Kidney capillary endothelial cell (primary cell): Measurements from ENCODE around the gene TNNC1.

Source experiments
- DNase-seq: peaks from one replicate; pipeline ENCODE4 v3.0.0-alpha.2; 2018; ENCODE audit warnings: low spot score

The TNNC1 gene

DNA sequence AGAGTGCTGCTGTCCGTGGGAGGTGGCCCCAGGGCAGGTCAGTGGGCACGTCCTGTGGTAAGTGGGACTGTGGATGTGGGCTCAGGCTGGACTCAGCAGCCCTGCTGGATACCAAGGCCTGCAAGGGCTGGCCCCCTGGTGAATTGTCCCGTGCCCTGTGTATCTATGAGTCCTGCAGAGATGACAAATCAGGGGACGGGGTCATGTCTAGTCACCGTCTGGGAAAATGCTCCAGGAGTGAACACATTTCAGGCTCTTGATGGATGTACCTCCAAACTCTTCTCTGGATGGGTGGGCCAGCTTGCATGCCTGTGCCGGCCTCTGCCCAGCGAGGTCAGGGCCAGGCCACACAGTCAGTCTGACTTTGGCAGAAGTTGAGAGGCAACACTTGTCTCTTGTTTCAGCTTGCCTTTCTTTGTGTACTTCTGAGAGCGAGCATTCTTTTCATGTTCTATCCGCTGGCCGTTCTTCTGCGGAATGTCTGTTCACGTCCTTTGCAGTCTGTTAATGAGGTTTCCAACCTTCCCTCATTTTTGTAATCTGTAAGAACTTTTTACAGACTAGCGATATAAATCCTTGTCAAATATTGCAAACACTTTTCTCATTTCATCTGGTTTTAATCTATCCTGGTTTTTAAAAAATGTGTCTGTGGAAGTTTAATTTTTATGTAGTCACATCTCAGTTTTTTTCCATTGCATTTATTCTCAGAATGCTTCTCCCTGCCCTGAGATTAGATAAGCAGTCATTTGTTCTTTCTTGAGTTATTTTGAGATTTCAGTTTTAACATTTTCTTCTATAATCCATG lies 29.9 kb upstream of the TNNC1 start:
- no peak for DNase-seq

GRCh38 chr3:52483081-52483480 lies 29.2 kb upstream of the TNNC1 start:
- no peak for DNase-seq

GRCh38 chr3:52481819-52482521 lies 28.1 kb upstream of the TNNC1 start:
- peak; percentile 49 for DNase-seq

- DNase-seq: no peak
Observed at GRCh38 chr3:52480768-52481715, 27.2 kb upstream of the TNNC1 start.

DNA sequence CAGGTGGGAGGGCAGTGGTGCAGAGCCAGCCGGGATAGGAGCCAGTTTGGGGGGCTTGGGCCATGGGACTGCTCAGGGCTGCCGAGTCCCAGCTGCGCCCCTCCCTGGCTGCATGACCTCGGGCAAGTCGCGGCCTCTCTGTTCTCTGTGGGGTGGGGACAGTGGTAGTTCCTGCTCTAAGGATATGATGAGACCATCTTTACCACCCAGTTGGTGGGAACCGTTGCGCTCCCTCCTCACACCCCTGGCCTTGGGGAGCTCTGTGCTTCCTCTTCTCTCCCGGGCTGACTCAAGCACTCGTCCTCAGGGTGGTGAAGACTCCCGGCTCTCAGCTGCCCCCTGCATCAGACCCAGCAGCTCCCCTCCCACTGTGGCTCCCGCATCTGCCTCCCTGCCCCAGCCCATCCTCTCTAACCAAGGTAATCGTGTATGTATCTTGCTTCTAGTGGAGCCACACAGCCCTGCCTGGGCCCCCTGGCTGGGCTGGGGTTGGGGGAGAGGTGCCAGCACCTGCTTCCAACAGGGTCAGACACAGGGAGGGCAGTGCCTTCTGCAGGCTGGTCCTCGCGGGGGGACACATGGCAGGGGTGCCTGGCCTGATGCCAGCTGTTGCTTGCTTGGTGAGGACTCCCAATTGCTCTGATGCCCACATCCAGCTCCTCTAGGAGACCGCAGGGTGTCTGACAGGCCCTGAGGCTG lies 26.2 kb upstream of the TNNC1 start:
- no peak for DNase-seq

DNA sequence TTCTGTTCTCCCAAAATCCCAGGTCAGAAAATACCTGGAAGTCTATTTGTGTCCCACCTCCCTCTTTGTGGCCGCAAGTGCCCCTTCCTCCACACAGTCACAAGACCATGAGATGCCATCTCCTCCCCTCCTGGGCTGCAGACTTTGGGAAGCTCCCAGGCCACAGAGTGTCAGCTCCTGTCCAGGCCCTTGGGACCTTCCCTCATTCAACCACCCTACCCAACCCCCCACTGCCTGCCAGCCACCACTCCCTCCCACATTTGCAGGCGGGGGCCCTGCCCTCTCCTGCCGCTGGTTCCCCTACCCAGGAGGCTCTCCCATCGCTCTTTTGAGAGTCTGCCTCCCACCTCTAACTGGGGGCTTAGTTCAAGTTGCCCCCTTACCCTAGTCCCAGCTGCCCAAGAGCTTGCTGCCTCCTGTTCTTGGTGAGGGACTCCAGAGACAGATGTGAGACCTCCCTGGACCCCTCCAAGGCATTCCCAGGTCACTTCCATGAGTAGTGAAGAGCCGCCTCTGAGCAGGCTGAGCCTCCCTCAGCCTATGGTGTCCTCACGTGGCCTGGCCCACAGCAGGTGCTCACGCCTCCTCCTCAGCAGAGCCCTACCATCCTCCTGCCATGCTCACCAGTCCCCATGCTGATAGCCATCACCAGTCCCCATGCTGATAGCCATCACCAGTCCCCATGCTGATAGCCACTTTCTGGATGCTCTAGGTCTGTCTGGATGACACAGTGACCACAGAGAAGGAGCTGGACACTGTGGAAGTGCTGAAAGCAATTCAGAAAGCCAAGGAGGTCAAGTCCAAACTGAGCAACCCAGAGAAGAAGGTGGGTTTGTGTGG lies 25.4 kb upstream of the TNNC1 start:
- DNase-seq: no peak

DNA sequence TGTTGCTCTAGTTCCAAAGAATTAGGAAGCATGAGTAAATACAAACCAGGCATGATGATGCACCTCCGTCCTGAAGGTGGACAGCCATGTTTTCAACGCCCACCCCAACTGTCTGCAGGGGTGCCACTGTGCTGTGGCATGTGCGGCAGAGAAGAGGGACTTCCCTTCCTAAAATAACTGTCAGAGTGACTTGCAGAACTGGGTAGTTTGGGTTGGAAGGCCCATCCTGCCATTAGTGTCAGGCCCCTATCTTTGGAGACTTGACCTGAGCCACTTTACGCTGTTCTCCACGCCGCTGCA lies 23.9 kb upstream of the TNNC1 start:
- no peak for DNase-seq

- DNase-seq: no peak
Observed at GRCh38 chr3:52477076-52477795, 23.4 kb upstream of the TNNC1 start.

- no peak for DNase-seq
Observed at GRCh38 chr3:52473026-52473425, 19.2 kb upstream of the TNNC1 start.

DNA sequence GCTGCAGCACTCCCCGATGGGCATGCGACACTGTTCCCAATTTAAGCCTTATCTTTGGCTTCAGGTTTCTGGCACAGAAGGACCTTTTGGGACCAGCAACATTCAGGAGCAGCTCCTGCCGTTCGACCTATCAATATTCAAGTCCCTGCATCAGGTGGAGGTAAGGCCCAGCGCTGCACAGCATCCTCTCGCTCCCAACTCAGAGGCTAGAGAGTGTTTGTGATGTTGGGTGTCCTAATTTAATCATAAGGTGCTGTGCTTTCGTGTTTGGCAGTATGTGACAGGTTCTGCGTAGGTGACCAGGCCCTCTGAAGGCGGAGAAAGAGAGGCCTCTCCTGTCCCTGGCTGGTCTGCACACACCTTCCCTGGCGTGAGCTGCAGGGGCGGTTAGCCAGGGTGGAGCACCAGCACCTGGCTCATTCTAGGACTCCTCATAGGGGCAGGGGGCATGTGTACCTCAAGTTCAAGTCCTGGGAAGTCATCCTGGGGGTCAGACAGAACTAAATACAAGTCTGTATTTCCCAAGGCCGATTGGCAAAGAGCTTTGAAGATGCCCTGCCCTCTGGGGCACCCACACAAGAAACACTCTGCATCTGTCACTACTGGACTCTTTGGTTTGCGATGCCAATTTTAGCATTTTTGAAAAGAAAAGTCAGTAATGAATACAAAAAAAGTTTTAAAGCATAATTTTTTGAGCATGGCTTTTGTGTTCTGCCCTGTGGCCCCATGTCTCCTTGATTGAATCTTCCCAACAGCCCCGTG lies 18.6 kb upstream of the TNNC1 start:
- no peak for DNase-seq

DNA sequence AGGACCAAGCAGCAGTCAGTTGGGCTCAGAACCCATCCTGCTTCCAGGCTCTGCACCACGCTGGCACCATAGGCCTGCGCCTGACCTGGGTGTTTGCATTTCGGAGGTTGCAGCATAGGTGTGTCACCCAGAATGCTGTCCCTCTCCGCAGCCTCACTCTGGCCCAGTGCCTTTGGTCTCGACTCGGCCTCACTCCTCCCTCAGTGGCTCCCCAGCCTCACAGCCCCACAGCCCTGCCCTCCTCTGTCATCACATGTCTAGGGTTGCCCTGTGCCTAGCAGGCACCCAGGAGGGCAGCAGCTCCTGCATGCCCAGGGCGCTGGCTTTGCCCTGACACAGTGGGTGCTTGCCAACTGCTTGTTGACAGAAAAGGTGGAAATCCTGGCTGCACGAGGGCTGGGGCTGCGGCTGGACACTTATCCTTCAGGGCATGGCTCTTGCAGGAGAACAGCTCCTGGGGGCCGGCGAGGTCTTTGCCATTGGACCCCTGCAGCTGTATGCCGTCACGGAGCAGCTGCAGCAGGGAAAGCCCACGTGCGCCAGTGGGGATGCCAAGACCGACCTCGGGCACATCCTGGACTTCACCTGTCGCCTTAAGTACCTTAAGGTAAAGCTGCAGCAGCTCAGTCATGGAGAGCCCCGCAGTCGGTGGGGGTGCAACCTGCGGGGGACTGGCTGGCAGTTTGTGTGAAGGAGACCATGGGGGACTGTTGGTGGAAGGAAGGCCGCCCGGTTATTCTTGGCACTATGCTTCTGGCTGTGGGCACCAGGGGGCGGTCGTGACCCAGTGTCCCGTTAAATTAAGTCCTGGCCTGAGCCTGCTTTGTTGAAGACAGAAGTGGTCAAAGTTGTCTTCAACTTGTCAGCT lies 17.8 kb upstream of the TNNC1 start:
- DNase-seq: peak; percentile 56

DNA sequence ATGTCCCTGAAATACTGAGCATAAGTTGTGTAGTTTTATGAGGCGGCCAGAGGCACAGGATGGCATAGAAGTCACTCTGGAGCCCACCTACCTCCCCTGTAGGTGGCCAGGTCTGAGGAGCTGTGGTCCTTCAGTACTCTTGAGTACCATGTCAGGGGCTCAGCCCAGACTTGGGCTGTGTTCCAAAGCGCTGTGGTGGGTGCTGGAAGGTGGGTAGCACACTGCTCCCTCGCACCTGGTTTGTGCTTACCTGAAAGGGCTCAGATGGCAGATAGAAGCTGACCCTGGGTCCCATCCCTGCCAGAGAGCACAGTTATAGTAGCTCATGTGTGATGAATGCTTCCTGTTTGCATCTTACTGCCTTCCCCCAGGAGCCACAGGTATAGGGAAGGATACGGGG lies 17.1 kb upstream of the TNNC1 start:
- DNase-seq: no peak

DNA sequence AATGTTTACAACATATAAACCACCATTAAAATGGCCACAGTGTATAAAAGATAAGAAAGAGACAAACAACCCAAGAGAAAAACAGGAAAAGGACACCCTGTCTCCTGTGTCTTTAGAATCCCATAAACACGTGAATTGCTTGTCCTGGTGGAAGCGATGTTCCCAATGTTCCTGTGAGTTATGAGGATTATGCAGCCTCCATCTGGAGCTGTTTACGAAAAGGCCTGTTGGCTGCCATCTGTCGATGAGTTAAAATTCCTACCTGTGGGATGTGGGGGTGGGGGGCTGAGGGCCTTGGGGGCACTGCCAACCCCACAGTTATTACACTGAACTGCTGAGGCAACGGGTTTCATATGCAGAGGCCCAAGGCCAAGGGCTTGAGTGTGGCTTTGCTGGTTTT lies 15.2 kb upstream of the TNNC1 start:
- DNase-seq: no peak

GRCh38 chr3:52468336-52468735 lies 14.5 kb upstream of the TNNC1 start:
- no peak for DNase-seq

DNA sequence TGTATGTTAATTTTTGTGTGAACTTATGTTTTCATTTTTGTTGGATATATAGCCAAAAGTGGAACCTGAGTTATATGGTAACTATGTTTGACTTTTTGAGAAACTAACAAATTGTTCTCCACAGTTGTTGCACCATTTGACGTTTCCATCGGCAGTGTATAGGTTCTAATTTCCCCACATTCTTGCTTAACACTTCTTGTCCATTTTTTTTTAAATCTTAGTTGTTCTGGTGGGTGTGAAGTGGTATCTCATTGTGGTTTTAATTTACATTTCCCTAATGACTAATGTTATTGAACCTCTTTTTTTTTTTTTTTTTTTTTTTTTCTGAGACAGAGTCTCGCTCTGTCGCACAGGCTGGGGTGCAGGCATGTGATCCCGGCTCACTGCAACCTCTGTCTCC lies 9.6 kb upstream of the TNNC1 start:
- DNase-seq: no peak

- no peak for DNase-seq
Observed at GRCh38 chr3:52461874-52462273, 8.0 kb upstream of the TNNC1 start.

DNA sequence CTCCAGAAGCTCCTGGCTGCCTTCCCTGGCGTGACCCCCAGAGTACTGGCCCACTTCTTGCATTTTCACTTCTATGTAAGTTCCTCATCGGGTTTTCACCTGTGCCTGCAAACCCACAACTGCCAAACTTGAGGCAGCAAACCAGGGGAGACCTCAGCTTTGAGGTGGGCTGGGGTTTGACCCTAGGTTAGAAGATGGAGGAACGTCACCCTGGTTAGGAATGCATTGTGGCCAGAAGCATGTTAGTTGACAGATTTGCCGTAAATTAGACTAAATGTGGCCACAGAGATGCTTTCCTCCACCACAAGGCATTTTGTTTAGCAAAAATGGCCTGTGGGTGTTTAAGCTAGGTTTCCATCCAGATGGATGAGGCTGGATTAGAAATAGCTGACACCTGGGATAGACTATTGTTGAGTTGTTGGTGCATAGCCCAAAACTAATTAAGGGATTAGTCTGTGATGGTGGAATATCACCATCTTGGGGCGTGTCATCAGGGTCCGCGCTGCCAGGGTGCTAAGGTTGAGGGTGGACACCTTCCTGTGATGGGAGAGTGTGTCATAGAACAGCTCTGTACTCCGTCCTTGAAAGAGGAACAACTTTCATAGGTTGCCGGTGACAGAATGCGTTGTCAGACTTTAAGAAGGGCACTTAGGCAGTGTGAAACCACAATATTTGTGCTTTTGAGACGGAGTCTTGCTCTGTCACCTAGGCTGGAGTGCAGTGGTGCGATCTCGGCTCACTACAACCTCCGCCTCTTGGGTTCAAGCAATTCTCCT lies 5.1 kb upstream of the TNNC1 start:
- DNase-seq: no peak
